GM12878 (cell line): Measurements from ENCODE around the gene ZNF506. TPM values are rescaled to one million over a fixed set of nuclear protein-coding genes. Genes with fewer than 3 reads are reported as not detected.

Source experiments
- BCL11A ChIP-seq: IDR thresholded peaks from 2 replicates; pipeline ENCODE4 v1.6.1; 2011; ENCODE audit warnings: low read depth, low read length
- CHD2 ChIP-seq: IDR thresholded peaks from 2 replicates; pipeline ENCODE4 v1.6.1; 2011; ENCODE audit warnings: low read depth, low read length, improper control_type of control experiment, borderline replicate concordance
- EP300 ChIP-seq, 2 experiments: fragments of 150-350 bp in 1 of 2; IDR thresholded peaks; 2 replicates each; pipeline ENCODE4 v1.6.1; 2011 to 2012; ENCODE audit warnings: low read depth in 2 of 2, low read length in 2 of 2, borderline replicate concordance in 1 of 2, improper control_type of control experiment in 1 of 2, inconsistent platforms in 1 of 2; ENCODE audit not compliant: control insufficient read depth in 1 of 2
- FOS ChIP-seq: IDR thresholded peaks from 3 replicates; pipeline ENCODE4 v1.6.1; 2011; ENCODE audit warnings: borderline replicate concordance; ENCODE audit not compliant: insufficient read length; ENCODE audit errors: extremely low read depth
- HDAC2 ChIP-seq: fragments of 200-600 bp; sonication (generic); IDR thresholded peaks from 2 replicates; pipeline ENCODE4 v1.6.1; 2017
- IKZF2 ChIP-seq, 2 experiments: fragments of 450-650 bp; IDR thresholded peaks; 2 replicates each; pipeline ENCODE4 v1.6.1; 2017; ENCODE audit warnings: mild to moderate bottlenecking in 2 of 2, moderate library complexity in 2 of 2
- JUND ChIP-seq: IDR thresholded peaks from 2 replicates; pipeline ENCODE4 v1.6.1; 2012; ENCODE audit warnings: low read depth, mild to moderate bottlenecking, low read length, improper control_type of control experiment, moderate library complexity
- MYC ChIP-seq: IDR thresholded peaks from 2 replicates; pipeline ENCODE4 v1.6.1; 2011; ENCODE audit warnings: mild to moderate bottlenecking, low read length, moderate library complexity, inconsistent platforms; ENCODE audit not compliant: insufficient read depth, insufficient replicate concordance, insufficient read length, severe bottlenecking
- NR2C2 ChIP-seq: IDR thresholded peaks from 2 replicates; pipeline ENCODE4 v1.6.1; 2011; ENCODE audit warnings: borderline replicate concordance, low read depth; ENCODE audit not compliant: control insufficient read depth, insufficient read length
- SMAD5 ChIP-seq: IDR thresholded peaks from 2 replicates; pipeline ENCODE4 v1.6.1; 2016; ENCODE audit warnings: antibody characterized with exemption, low read depth
- SP1 ChIP-seq: IDR thresholded peaks from one replicate; pipeline ENCODE4 v1.6.1; 2011; ENCODE audit warnings: low read depth, low read length
- ZNF217 ChIP-seq: fragments of 450-650 bp; IDR thresholded peaks from 2 replicates; pipeline ENCODE4 v1.6.1; 2017; ENCODE audit warnings: antibody characterized with exemption, mild to moderate bottlenecking
- ZNF24 ChIP-seq: fragments of 450-650 bp; IDR thresholded peaks from 2 replicates; pipeline ENCODE4 v1.6.1; 2017; ENCODE audit warnings: antibody characterized with exemption, mild to moderate bottlenecking
- ZNF622 ChIP-seq: fragments of 450-650 bp; IDR thresholded peaks from 2 replicates; pipeline ENCODE4 v1.6.1; 2017; ENCODE audit warnings: mild to moderate bottlenecking, inconsistent platforms
- polyA plus RNA-seq, 11 experiments: library from polyadenylated mRNA; depleted of rRNA in 4 of 11; unstranded in 6 of 11; stranded (reverse) in 5 of 11; fragments of >200 nt; fragmentation: Nextera tagmentation in 4 of 11; fragmentation: Illumina TruSeq in 1 of 11; extraction: Ambion mirVana in 4 of 11; extraction: Trizol in 1 of 11; gene quantifications; 1 replicate in 1 of 11; 2 replicates in 10 of 11; pipeline versions ENCODE4 v1.2.1 to v1.2.3, GENCODE V29; 2011 to 2016; ENCODE audit warnings: inconsistent platforms in 2 of 11, missing spikeins in 2 of 11, low read depth in 1 of 11
- total RNA-seq, 4 experiments: library from RNA; depleted of rRNA in 3 of 4; stranded (reverse); fragments of >200 nt in 3 of 4; fragmentation: Illumina TruSeq in 1 of 4; extraction: Trizol in 1 of 4; gene quantifications; 2 replicates each; pipeline versions ENCODE4 v1.2.1 to v1.2.3, GENCODE V29; 2013 to 2021
- TF ChIP-seq, protein P1 (sequence below): fragments of 450-650 bp; IDR thresholded peaks from 2 replicates; pipeline ENCODE4 v1.6.1; 2017; ENCODE audit warnings: mild to moderate bottlenecking, moderate library complexity
- TF ChIP-seq, protein P2 (sequence below): fragments of 450-650 bp; formaldehyde crosslinking; IDR thresholded peaks from 2 replicates; pipeline ENCODE4 v1.4.0; 2022; ENCODE audit warnings: mild to moderate bottlenecking, moderate library complexity
- TF ChIP-seq, protein P3 (sequence below): fragments of 450-650 bp; IDR thresholded peaks from 2 replicates; pipeline ENCODE4 v1.6.1; 2016; ENCODE audit warnings: mild to moderate bottlenecking
- TF ChIP-seq, protein P4 (sequence below): IDR thresholded peaks from 2 replicates; pipeline ENCODE4 v1.6.1; 2012; ENCODE audit warnings: low read length, inconsistent platforms

Gene ZNF506
- total and polyA plus RNA-seq, 10 of the 15 experiments (the other 5 are each of a cell fraction or from before 2014, with no cell fraction given), result 3.5 to 12.0 (median 7.9) TPM

DNA sequence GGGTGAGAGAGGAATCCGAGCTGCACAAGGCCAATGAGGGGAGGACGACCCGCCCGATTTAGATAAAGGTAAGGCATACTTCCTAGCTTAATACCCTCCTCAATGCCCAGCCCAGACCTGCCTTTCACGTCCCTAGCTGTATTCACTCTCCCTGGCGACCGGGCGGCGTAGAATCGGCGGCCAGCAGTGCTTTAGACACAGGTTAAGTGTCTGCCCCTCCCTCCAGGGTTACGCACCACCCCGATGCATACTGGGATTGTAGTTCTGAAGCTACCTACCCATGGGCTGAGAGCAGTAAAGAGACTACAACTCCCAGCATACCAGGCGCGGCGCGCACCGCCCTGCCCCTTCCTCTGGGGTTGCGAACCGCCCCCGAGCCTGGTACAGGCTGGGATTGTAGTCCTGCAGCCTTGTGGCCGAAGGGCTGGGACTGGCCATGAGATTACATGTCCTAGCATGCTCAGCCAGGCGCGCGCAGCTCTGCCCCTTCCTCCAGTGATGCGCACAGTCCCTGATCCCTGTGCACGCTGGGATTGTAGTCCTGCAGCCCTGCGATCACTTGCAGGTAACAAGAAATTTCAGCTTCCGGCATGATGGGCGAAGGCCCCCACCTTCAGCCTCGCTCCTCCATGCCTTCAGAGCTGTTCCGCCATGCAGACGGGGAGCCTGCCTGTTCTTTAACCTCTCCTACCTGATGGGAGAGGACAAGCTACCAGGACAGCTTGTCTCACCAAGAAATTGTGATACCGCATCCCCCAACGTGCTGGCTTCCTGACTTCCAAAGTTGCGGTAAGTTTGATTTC lies 45.1 kb downstream of the ZNF506 start (continued):
- no peak for TF ChIP-seq FOS
- peak; percentile 57 for TF ChIP-seq MYC
- TF ChIP-seq SP1, result peak; percentile 81
- TF ChIP-seq, protein P1, sequence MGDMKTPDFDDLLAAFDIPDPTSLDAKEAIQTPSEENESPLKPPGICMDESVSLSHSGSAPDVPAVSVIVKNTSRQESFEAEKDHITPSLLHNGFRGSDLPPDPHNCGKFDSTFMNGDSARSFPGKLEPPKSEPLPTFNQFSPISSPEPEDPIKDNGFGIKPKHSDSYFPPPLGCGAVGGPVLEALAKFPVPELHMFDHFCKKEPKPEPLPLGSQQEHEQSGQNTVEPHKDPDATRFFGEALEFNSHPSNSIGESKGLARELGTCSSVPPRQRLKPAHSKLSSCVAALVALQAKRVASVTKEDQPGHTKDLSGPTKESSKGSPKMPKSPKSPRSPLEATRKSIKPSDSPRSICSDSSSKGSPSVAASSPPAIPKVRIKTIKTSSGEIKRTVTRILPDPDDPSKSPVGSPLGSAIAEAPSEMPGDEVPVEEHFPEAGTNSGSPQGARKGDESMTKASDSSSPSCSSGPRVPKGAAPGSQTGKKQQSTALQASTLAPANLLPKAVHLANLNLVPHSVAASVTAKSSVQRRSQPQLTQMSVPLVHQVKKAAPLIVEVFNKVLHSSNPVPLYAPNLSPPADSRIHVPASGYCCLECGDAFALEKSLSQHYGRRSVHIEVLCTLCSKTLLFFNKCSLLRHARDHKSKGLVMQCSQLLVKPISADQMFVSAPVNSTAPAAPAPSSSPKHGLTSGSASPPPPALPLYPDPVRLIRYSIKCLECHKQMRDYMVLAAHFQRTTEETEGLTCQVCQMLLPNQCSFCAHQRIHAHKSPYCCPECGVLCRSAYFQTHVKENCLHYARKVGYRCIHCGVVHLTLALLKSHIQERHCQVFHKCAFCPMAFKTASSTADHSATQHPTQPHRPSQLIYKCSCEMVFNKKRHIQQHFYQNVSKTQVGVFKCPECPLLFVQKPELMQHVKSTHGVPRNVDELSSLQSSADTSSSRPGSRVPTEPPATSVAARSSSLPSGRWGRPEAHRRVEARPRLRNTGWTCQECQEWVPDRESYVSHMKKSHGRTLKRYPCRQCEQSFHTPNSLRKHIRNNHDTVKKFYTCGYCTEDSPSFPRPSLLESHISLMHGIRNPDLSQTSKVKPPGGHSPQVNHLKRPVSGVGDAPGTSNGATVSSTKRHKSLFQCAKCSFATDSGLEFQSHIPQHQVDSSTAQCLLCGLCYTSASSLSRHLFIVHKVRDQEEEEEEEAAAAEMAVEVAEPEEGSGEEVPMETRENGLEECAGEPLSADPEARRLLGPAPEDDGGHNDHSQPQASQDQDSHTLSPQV, result no peak
- TF ChIP-seq, protein P2, sequence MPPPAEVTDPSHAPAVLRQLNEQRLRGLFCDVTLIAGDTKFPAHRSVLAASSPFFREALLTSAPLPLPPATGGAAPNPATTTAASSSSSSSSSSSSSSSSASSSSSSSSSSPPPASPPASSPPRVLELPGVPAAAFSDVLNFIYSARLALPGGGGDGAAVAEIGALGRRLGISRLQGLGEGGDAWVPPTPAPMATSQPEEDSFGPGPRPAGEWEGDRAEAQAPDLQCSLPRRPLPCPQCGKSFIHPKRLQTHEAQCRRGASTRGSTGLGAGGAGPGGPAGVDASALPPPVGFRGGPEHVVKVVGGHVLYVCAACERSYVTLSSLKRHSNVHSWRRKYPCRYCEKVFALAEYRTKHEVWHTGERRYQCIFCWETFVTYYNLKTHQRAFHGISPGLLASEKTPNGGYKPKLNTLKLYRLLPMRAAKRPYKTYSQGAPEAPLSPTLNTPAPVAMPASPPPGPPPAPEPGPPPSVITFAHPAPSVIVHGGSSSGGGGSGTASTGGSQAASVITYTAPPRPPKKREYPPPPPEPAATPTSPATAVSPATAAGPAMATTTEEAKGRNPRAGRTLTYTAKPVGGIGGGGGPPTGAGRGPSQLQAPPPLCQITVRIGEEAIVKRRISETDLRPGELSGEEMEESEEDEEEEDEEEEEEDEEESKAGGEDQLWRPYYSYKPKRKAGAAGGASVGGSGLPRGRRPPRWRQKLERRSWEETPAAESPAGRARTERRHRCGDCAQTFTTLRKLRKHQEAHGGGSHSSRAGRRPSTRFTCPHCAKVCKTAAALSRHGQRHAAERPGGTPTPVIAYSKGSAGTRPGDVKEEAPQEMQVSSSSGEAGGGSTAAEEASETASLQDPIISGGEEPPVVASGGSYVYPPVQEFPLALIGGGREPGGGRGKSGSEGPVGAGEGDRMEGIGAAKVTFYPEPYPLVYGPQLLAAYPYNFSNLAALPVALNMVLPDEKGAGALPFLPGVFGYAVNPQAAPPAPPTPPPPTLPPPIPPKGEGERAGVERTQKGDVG (CRISPR knock-in tag), result no peak
- peak in 1 of 2 experiments; percentile 15; a peak in 1 of 4 replicates for TF ChIP-seq IKZF2 (IDR thresholded peaks at IDR 0.05)
- peak; percentile 88 for TF ChIP-seq CHD2
- no peak for TF ChIP-seq SMAD5
- peak; percentile 36; the same call in 1 of the 2 replicates for TF ChIP-seq JUND
- TF ChIP-seq, protein P3, sequence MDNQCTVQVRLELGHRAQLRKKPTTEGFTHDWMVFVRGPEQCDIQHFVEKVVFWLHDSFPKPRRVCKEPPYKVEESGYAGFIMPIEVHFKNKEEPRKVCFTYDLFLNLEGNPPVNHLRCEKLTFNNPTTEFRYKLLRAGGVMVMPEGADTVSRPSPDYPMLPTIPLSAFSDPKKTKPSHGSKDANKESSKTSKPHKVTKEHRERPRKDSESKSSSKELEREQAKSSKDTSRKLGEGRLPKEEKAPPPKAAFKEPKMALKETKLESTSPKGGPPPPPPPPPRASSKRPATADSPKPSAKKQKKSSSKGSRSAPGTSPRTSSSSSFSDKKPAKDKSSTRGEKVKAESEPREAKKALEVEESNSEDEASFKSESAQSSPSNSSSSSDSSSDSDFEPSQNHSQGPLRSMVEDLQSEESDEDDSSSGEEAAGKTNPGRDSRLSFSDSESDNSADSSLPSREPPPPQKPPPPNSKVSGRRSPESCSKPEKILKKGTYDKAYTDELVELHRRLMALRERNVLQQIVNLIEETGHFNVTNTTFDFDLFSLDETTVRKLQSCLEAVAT, result no peak
- no peak for TF ChIP-seq HDAC2
- no peak for TF ChIP-seq ZNF622
- TF ChIP-seq ZNF217, result no peak
- no peak for TF ChIP-seq BCL11A
- no peak for TF ChIP-seq EP300 (IDR thresholded peaks at IDR 0.05; ENCODE audit: borderline replicate concordance in 1 of 2, control insufficient read depth in 1 of 2, low read depth in 2 of 2, low read length in 2 of 2)
- TF ChIP-seq, protein P4, sequence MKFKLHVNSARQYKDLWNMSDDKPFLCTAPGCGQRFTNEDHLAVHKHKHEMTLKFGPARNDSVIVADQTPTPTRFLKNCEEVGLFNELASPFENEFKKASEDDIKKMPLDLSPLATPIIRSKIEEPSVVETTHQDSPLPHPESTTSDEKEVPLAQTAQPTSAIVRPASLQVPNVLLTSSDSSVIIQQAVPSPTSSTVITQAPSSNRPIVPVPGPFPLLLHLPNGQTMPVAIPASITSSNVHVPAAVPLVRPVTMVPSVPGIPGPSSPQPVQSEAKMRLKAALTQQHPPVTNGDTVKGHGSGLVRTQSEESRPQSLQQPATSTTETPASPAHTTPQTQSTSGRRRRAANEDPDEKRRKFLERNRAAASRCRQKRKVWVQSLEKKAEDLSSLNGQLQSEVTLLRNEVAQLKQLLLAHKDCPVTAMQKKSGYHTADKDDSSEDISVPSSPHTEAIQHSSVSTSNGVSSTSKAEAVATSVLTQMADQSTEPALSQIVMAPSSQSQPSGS, result no peak
- no peak for TF ChIP-seq NR2C2
- TF ChIP-seq ZNF24, result no peak
